ENCODE data around the gene FDXACB1. TPM values are rescaled to one million over a fixed set of nuclear protein-coding genes. Genes with fewer than 3 reads are reported as not detected.

The FDXACB1 gene
- total RNA-seq, 2 experiments from 2014 or later: 5.9 to 6.0 TPM

DNA sequence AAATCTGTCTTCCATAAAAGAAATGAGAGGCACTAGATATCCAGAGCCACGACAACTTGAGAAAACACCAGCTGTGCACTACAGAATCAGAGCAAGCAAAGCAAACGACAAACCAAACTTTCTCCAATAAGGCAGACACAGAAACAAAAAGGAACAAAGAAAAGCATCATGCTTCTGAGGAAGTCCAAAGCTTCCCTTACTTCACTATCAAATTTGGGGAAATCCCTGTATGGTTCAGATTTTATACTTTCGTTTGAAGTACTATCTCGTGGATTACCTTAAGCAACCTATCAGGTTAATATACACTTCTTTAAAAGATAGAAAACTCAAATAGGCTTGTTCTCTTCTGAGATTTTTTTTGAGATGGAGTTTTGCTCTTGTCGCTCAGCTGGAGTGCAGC lies 35.3 kb downstream of the FDXACB1 start:
- peaks cover 11% of the 10 kb centered on the region for H3K36me3 Mint-ChIP-seq (ENCODE audit: low read depth)
- DNase-seq: no peak
- intact Hi-C loops (cut with DNase I, micrococcal nuclease): loop anchor here in 1 of 2 experiments (5.0 kb wide), 2 partner anchors 66 to 256 kb away; no protein-coding TSS in a partner anchor
- no peaks in the 10 kb centered on the region for H3K27me3 Mint-ChIP-seq
- no peak overlapping the region for H3K27ac Mint-ChIP-seq
- ATAC-seq: no peak
- H3K9me3 Mint-ChIP-seq (ENCODE audit: low read depth): no peaks in the 10 kb centered on the region
- H3K4me1 Mint-ChIP-seq: peaks cover 4% of the 10 kb centered on the region
- ChIA-PET CTCF (interaction anchor here (1.1 to 3.6 kb wide), 8 partner anchors 8 to 257 kb away, joined by 3 to 22 read pairs (median 8); no protein-coding TSS in a partner anchor), POLR2A (no interaction called here)
- no peak overlapping the region for H3K4me3 Mint-ChIP-seq

DNA sequence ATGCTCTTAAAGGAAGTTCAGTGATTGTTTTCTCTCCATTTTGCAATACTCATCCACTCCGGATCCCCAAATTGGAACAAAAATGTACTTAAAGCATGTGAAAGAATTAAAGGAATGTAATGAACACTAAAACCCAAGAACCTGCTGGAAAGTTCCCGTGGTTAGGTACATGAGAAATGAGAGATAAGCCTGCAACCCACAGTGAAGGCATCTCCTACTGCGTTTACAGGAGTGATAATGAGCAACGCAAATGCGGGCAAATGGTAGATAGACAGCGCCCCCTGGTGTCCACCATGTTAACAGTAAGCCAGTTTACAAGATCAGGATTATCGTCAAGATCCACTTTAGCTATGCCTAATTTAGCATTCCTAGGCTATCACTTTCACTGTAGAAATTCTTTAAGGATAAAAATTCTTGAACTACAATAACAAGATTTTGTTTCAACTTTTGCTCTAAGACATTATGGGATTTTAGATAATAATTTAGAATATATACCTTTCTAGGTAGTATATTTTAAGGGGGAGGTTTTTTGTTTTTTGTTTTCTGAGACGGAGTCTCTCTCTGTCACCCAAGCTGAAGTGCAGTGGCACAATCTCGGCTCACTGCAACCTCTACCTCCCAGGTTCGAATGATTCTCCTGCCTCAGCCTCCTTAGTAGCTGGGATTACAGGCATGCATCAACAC lies 37.5 kb downstream of the FDXACB1 start:
- intact Hi-C loops (cut with DNase I, micrococcal nuclease): loop anchor here (1.0 to 5.0 kb wide), 8 partner anchors 64 to 387 kb away; partner anchors contain the start of gene SIK2 (in 2 of the 2)
- H3K4me1 Mint-ChIP-seq: peaks cover 9% of the 10 kb centered on the region
- H3K27ac Mint-ChIP-seq: no peak overlapping the region
- DNase-seq: peak; percentile 94
- no peak overlapping the region for H3K4me3 Mint-ChIP-seq
- H3K27me3 Mint-ChIP-seq: no peaks in the 10 kb centered on the region
- ATAC-seq: peak; percentile 95
- POLR2A ChIA-PET: no interaction called here
- H3K36me3 Mint-ChIP-seq (ENCODE audit: low read depth): peaks cover 18% of the 10 kb centered on the region
- H3K9me3 Mint-ChIP-seq (ENCODE audit: low read depth): no peaks in the 10 kb centered on the region
- CTCF ChIA-PET: interaction anchor here (0.6 to 3.0 kb wide), 26 partner anchors 9 to 386 kb away, joined by 3 to 22 read pairs (median 4); partner anchors contain the start of gene ALG9

DNA sequence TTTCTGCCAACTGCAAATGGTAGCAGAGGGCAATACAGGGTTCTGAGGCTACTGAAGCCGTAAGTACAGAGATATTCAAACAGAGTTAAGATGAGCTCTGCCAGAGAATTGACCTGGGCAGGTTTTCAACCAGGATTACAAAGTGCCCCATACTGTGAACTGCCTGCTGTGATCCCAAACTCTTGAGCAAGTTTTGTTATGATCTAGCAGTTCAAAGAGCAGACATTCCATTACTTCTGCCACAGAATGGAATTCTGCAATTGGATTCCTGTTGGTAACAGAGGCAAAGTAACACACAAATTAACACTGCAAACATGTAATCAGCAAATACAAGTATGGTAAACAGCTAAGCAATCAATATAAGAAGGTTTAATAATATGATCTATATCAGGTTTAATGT lies 38.8 kb downstream of the FDXACB1 start:
- Mint-ChIP-seq H3K27ac (no peak overlapping the region), H3K36me3 (ENCODE audit: low read depth) (peaks cover 26% of the 10 kb centered on the region), H3K4me3 (no peak overlapping the region), H3K27me3 (no peaks in the 10 kb centered on the region), H3K4me1 (peaks cover 9% of the 10 kb centered on the region), H3K9me3 (ENCODE audit: low read depth) (no peaks in the 10 kb centered on the region)
- CTCF ChIA-PET: interaction anchor here (0.7 to 1.3 kb wide), 3 partner anchors 138 to 255 kb away, joined by 3 read pairs; no protein-coding TSS in a partner anchor
- POLR2A ChIA-PET: no interaction called here
- no peak for DNase-seq
- ATAC-seq: no peak
- intact Hi-C loops (cut with DNase I, micrococcal nuclease): loop anchor here (2.0 to 5.0 kb wide), 4 partner anchors 63 to 253 kb away; partner anchors contain the start of gene SIK2 (in 1 of the 2)

DNA sequence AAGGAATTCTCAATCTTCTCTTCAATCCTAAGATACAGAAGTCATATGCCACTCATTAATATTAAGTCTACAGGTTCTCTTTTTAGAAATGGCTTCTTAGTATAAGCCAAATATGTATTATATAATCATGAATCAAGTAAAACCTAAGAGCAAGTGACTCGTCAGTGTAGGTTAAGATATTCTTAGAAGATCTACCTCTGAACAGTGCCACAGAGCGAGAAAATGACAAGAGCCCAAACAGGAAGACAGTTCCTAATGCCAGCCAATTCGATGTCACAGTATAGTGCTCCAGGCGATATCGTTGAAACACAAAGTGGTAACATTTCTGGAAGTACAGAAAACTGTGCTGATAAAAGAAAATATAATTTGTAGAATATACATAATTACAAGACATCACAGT lies 40.9 kb downstream of the FDXACB1 start:
- no peak overlapping the region for H3K27ac Mint-ChIP-seq
- ChIA-PET POLR2A (no interaction called here), CTCF (interaction anchor here (0.6 to 1.2 kb wide), 6 partner anchors 59 to 276 kb away, joined by 3 to 8 read pairs (median 3); no protein-coding TSS in a partner anchor)
- ATAC-seq: no peak
- DNase-seq: no peak
- H3K36me3 Mint-ChIP-seq (ENCODE audit: low read depth): peaks cover 32% of the 10 kb centered on the region
- peaks cover 9% of the 10 kb centered on the region for H3K4me1 Mint-ChIP-seq
- H3K27me3 Mint-ChIP-seq: no peaks in the 10 kb centered on the region
- intact Hi-C loops (cut with DNase I, micrococcal nuclease): no loop called here
- no peaks in the 10 kb centered on the region for H3K9me3 Mint-ChIP-seq (ENCODE audit: low read depth)
- H3K4me3 Mint-ChIP-seq: no peak overlapping the region

DNA sequence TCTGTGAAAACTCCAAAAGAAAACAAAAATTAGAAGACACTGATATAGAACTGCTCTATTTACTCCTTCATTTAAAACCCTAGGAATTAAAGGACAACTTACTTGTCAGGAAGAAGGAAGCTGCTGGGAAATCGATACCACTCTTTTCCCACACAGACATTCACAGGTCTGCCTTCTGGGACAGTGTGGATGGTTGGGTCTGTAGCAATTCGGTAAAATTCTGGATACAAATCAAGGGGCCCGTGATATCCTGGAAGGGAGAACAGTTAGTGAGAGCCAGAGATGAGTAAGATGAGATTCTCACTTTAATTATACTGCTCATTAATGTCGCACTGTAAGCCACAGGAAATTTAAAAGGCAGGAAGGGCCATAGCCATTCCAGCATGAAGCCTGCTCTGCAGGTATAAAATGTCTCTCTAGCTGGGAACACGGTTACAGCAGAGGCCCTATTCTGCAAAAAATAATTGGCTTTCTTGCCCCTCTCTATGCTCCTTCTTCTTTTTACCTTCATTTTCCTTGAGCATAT lies 41.5 kb downstream of the FDXACB1 start:
- intact Hi-C loops (cut with DNase I, micrococcal nuclease): no loop called here
- H3K27ac Mint-ChIP-seq: no peak overlapping the region
- ChIA-PET CTCF (interaction anchor here (0.8 to 1.2 kb wide), 2 partner anchors 9 to 60 kb away, joined by 3 read pairs; no protein-coding TSS in a partner anchor), POLR2A (no interaction called here)
- no peak overlapping the region for H3K4me3 Mint-ChIP-seq
- H3K4me1 Mint-ChIP-seq: peaks cover 9% of the 10 kb centered on the region
- H3K9me3 Mint-ChIP-seq (ENCODE audit: low read depth): no peaks in the 10 kb centered on the region
- no peak for ATAC-seq
- DNase-seq: no peak
- peaks cover 34% of the 10 kb centered on the region for H3K36me3 Mint-ChIP-seq (ENCODE audit: low read depth)
- no peaks in the 10 kb centered on the region for H3K27me3 Mint-ChIP-seq

DNA sequence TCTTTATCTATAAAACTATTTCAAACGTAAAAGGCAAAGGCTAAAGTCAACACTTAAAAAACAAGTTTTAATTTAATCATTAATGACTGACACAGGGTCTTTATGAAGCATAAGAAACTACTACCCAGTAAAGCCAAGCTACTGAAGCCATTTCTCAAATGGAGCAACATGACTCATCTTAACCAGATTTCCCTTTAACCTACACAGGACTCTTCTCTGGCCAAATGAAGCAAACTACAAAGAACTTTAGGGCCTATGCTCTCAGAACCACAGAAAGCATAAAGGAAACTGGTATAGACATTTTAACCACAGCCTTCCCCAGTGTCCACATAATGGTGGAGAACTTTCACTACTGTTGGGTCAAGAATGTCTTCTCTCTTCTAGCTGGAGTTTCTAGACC lies 42.2 kb downstream of the FDXACB1 start:
- no peak overlapping the region for H3K27ac Mint-ChIP-seq
- H3K4me1 Mint-ChIP-seq: peaks cover 9% of the 10 kb centered on the region
- ChIA-PET CTCF (interaction anchor here (0.8 kb wide), 1 partner anchor 10 kb away, joined by 3 read pairs; no protein-coding TSS in a partner anchor), POLR2A (interaction anchor here (0.6 kb wide), 1 partner anchor 277 kb away, joined by 3 read pairs; no protein-coding TSS in a partner anchor)
- H3K9me3 Mint-ChIP-seq (ENCODE audit: low read depth): no peaks in the 10 kb centered on the region
- ATAC-seq (no peak), DNase-seq (no peak)
- H3K27me3 Mint-ChIP-seq: no peaks in the 10 kb centered on the region
- peaks cover 34% of the 10 kb centered on the region for H3K36me3 Mint-ChIP-seq (ENCODE audit: low read depth)
- H3K4me3 Mint-ChIP-seq: no peak overlapping the region
- intact Hi-C loops (cut with DNase I, micrococcal nuclease): no loop called here

DNA sequence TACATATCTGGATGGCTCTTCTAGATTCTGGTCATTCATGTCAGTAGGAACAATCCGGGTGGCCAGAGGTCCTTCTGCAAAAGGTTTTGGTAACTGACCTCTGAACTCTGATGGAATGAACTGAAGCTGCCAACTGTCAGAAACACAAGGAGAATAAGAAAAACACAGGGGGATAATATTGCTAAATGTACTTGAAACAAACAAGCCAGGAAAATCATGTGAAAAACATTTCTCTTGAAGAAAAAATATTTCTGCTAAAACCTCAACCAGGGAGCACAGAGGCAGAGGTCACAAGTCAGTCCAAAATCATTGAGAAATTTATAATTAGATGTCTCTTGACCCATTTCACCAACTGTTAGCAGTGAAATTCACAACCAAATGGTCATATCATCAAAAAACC lies 42.8 kb downstream of the FDXACB1 start:
- ATAC-seq: no peak
- Mint-ChIP-seq H3K4me1 (peaks cover 7% of the 10 kb centered on the region), H3K27me3 (no peaks in the 10 kb centered on the region), H3K9me3 (ENCODE audit: low read depth) (no peaks in the 10 kb centered on the region), H3K4me3 (no peak overlapping the region), H3K36me3 (ENCODE audit: low read depth) (peaks cover 37% of the 10 kb centered on the region), H3K27ac (no peak overlapping the region)
- no peak for DNase-seq
- ChIA-PET CTCF (interaction anchor here (3.7 kb wide), 1 partner anchor 9 kb away, joined by 18 read pairs; no protein-coding TSS in a partner anchor), POLR2A (no interaction called here)
- intact Hi-C loops (cut with DNase I, micrococcal nuclease): no loop called here

DNA sequence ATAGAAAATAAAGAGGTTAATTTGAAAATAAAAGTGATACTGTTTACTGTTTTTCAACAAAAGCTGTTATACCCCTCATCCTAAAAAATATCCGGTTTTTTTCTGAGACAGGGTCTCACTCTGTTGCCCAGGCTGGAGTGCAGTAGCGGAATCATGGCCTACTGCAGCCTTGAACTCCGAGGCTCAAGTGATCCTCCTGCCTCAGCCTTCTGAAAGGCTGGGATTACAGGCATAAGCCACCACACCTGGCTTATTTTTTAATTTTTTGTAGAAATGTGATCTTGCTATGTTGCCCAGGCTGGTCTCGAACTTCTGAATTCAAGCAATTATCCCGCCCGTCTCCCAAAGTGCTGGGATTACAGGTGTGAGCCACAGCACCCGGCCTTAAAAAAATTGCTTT lies 43.3 kb downstream of the FDXACB1 start:
- CTCF ChIA-PET: interaction anchor here (0.9 to 3.7 kb wide), 4 partner anchors 10 to 269 kb away, joined by 3 to 18 read pairs (median 5); no protein-coding TSS in a partner anchor

DNA sequence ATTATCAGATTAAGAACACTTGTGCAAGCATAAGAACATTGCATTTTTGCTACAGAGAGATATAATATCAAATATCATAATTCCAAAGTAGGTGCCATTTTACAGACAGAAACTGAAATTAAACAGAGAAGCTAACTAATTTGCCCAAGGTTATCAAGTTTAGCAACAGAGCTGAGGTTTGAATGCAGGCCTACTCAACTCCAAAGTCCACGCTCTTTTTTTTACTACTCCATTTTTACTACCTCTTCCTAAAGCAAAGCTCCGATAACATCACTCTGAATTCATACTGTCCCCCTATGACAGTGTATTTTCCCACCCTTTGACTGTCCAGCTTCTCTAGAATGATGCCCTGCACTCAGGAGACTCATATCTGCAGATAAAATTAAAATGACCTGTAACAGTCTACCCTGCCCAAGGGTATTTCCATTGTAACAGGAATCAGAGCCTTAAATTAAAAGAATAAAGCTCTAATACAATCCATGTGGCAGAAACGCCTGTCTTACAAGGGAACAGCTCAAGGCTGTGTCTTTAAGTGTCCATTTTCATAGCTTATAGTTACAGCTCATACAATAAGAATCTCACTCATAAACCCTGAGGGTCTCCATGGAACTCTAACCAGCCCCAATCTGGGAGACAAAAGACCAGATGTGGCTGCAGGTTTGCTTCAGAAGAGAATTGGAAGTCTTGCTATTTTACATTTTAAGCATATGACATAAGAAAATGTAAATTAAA lies 44.4 kb downstream of the FDXACB1 start:
- Mint-ChIP-seq H3K27me3 (no peaks in the 10 kb centered on the region), H3K27ac (no peak overlapping the region), H3K4me1 (peaks cover 14% of the 10 kb centered on the region), H3K9me3 (ENCODE audit: low read depth) (no peaks in the 10 kb centered on the region), H3K4me3 (no peak overlapping the region), H3K36me3 (ENCODE audit: low read depth) (peaks cover 37% of the 10 kb centered on the region)
- CTCF ChIA-PET: interaction anchor here (0.6 to 4.3 kb wide), 7 partner anchors 8 to 268 kb away, joined by 3 to 22 read pairs (median 5); no protein-coding TSS in a partner anchor
- DNase-seq (no peak), ATAC-seq (no peak)
- POLR2A ChIA-PET: no interaction called here
- intact Hi-C loops (cut with DNase I, micrococcal nuclease): no loop called here

More for the DNA sequence above, 43.3 kb downstream of the FDXACB1 start:
- no peaks in the 10 kb centered on the region for H3K9me3 Mint-ChIP-seq (ENCODE audit: low read depth)
- no peak overlapping the region for H3K4me3 Mint-ChIP-seq
- H3K36me3 Mint-ChIP-seq (ENCODE audit: low read depth): peaks cover 37% of the 10 kb centered on the region
- POLR2A ChIA-PET: no interaction called here
- no peak for ATAC-seq
- peaks cover 6% of the 10 kb centered on the region for H3K4me1 Mint-ChIP-seq
- no peaks in the 10 kb centered on the region for H3K27me3 Mint-ChIP-seq
- no peak overlapping the region for H3K27ac Mint-ChIP-seq
- DNase-seq: no peak
- intact Hi-C loops (cut with DNase I, micrococcal nuclease): no loop called here

DNA sequence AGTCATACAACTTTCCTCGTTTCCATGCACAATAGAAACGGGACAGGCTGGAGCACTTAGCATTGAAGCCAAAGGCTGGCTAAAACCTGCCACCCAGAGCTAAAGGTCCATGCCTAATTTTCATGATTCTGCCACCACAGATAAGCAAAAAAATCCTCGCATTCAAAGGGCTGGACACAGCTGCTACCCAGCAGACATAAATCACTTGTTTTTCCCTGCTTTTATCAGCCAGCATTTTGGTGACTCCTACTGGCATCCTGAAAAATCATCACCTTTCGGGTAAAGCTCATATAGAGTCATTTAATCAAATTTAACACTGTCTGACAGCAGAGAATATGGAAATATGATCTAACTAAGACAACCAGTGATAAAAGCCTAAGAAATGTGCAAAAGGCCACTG lies 45.4 kb downstream of the FDXACB1 start:
- POLR2A ChIA-PET: interaction anchor here (0.6 kb wide), 1 partner anchor 27 kb away, joined by 3 read pairs; no protein-coding TSS in a partner anchor
- H3K27ac Mint-ChIP-seq: no peak overlapping the region
- ATAC-seq (no peak), DNase-seq (no peak)
- no peaks in the 10 kb centered on the region for H3K9me3 Mint-ChIP-seq (ENCODE audit: low read depth)
- H3K36me3 Mint-ChIP-seq (ENCODE audit: low read depth): peaks cover 35% of the 10 kb centered on the region
- no peak overlapping the region for H3K4me3 Mint-ChIP-seq
- H3K4me1 Mint-ChIP-seq: peaks cover 23% of the 10 kb centered on the region
- intact Hi-C loops (cut with DNase I, micrococcal nuclease): no loop called here
- CTCF ChIA-PET: interaction anchor here (0.9 to 4.3 kb wide), 4 partner anchors 9 to 275 kb away, joined by 3 to 22 read pairs (median 12); no protein-coding TSS in a partner anchor
- H3K27me3 Mint-ChIP-seq: no peaks in the 10 kb centered on the region
